Activated CD4-positive, alpha-beta T cell treated with anti-CD3 and anti-CD28 coated beads, Interleukin-2, Interleukin-6, amounts not matched to agents 100 ng/mL and 50 ng/mL, durations not matched to agents 16 hours and 8 hours (primary cell): ENCODE results near the gene LDB3.

Source experiments
- DNase-seq: peaks from one replicate; pipeline ENCODE4 v3.0.0-alpha.2; 2020

LDB3 gene

GRCh38 chr10:86651631-86652331, 16.5 kb upstream of the LDB3 start:
- DNase-seq = no peak

- no peak for DNase-seq
Measured at GRCh38 chr10:86652361-86653202, 15.7 kb upstream of the LDB3 start.

GRCh38 chr10:86653379-86653778, 14.9 kb upstream of the LDB3 start:
- no peak for DNase-seq

GRCh38 chr10:86653987-86654386, 14.3 kb upstream of the LDB3 start:
- no peak for DNase-seq

GRCh38 chr10:86654411-86655172, 13.7 kb upstream of the LDB3 start, which contains the start of gene OPN4:
Gene OPN4 (plus strand): TSS chr10:86654547. CDS start chr10:86654784, 237 bp downstream.
- no peak for DNase-seq

GRCh38 chr10:86655173-86655540, 13.2 kb upstream of the LDB3 start:
- no peak for DNase-seq

GRCh38 chr10:86655596-86655995, 12.7 kb upstream of the LDB3 start:
- no peak for DNase-seq

- DNase-seq = no peak
Measured at GRCh38 chr10:86657011-86657395, 11.3 kb upstream of the LDB3 start.

GRCh38 chr10:86657396-86658011, 10.8 kb upstream of the LDB3 start:
- DNase-seq = no peak

- no peak for DNase-seq
Measured at GRCh38 chr10:86658261-86658741, 10.0 kb upstream of the LDB3 start.

- no peak for DNase-seq
Measured at GRCh38 chr10:86658751-86659150, 9.6 kb upstream of the LDB3 start.

GRCh38 chr10:86659161-86659691, 9.1 kb upstream of the LDB3 start:
- no peak for DNase-seq

GRCh38 chr10:86659721-86660453, 8.4 kb upstream of the LDB3 start:
- DNase-seq = no peak

GRCh38 chr10:86661161-86662025, 6.9 kb upstream of the LDB3 start:
- no peak for DNase-seq

- no peak for DNase-seq
Measured at GRCh38 chr10:86662186-86663045, 5.9 kb upstream of the LDB3 start.

- DNase-seq = no peak
Measured at GRCh38 chr10:86663046-86663345, 5.3 kb upstream of the LDB3 start.

GRCh38 chr10:86663576-86664339, 4.6 kb upstream of the LDB3 start:
- DNase-seq = no peak

- DNase-seq = no peak
Measured at GRCh38 chr10:86664341-86665217, 3.7 kb upstream of the LDB3 start.
